Activated naive CD8-positive, alpha-beta T cell (primary cell): ENCODE measurements around the gene MYOC.
"Not testable (repeated sequence)": the region's sequence is repeated elsewhere in the genome, so short reads cannot be mapped to it uniquely, and the experiment has no call there.

Experiments used
- H3K27ac Mint-ChIP-seq: one replicate; pipeline ENCODE4 v1.8.0; 2021; ENCODE audit warnings: mixed read lengths
- H3K27me3 Mint-ChIP-seq: one replicate; pipeline ENCODE4 v1.8.0; 2021; ENCODE audit warnings: mixed read lengths
- H3K36me3 Mint-ChIP-seq: one replicate; pipeline ENCODE4 v1.8.0; 2021; ENCODE audit warnings: mixed read lengths
- H3K4me1 Mint-ChIP-seq: one replicate; pipeline ENCODE4 v1.8.0; 2021; ENCODE audit warnings: low read depth, mixed read lengths
- H3K4me3 Mint-ChIP-seq: one replicate; pipeline ENCODE4 v1.8.0; 2021; ENCODE audit warnings: mild to moderate bottlenecking, mixed read lengths
- H3K9me3 Mint-ChIP-seq: one replicate; pipeline ENCODE4 v1.8.0; 2021; ENCODE audit warnings: low read depth, mixed read lengths

Gene MYOC

DNA sequence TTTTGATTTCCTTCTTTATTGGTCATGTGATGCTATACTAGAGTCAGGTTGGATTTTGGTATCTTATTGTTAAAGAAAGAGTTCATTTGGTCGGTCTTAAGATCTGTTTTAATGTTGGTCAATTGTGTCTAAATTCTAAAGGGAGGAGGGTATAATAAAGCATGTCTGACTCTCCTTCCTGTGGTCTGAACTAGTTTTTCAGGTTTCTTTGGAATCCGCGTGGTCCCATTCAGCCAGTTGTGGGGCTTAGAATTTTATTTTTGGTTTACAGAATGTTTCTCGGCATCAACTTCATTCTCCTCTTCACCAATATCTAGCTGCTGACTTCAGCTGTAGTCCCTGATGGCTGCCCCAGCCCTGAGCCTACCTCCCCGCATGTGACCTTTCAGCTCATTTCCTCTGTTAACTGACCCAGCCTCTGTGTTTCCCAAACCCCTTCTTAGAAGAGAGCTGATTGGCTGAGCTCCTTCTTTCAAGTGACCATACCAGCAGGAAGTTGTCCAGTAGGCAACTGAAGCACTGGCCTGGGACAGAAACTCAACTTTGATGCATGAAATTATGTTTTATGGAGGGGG, 8.7 kb upstream of the MYOC start:
- H3K36me3 Mint-ChIP-seq = no peaks in the 10 kb centered on the region
- no peaks in the 10 kb centered on the region for H3K9me3 Mint-ChIP-seq
- H3K4me1 Mint-ChIP-seq = no peaks in the 10 kb centered on the region
- no peak overlapping the region for H3K27ac Mint-ChIP-seq
- H3K4me3 Mint-ChIP-seq = no peak overlapping the region
- H3K27me3 Mint-ChIP-seq = peaks cover 5% of the 10 kb centered on the region

DNA sequence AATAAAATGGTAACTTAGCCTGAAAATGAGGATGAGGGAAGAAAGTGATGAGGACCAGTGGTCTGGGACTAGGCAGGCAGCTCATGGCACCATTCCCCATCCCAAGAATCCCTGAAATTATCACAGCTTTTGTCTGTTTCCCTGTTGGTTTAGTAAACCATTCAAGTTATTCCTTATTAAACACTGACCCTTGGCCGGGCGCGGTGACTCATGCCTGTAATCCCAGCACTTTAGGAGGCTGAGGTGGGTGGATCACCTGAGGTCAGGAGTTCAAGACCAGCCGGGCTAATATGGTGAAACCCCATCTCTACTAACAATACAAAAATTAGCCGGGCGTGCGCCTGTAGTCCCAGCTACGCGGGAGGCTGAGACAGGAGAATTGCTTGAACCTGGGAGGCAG, 3.7 kb upstream of the MYOC start:
- H3K27me3 Mint-ChIP-seq = peaks cover 12% of the 10 kb centered on the region
- H3K4me3 Mint-ChIP-seq, H3K4me1 Mint-ChIP-seq, H3K27ac Mint-ChIP-seq, H3K9me3 Mint-ChIP-seq, H3K36me3 Mint-ChIP-seq: not testable (repeated sequence)

DNA sequence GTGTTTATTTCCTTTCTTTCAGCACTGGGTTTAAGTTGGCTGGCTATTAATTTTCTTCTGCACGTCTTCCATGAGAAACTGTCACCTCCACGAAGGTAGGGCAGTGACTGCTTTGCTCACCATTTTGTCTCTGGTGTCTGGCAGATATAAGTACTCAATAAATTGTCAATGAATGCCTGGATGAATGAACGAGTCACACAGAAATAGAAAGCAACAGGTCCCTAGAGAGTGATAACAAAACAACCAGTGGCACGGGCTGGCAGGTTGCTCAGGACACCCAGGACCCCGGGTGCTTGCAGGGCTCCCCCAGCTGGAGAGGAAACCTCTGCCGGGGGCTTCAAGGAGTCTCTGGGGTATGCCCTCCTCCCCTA, 3.2 kb upstream of the MYOC start:
- H3K4me3 Mint-ChIP-seq = no peak overlapping the region
- H3K36me3 Mint-ChIP-seq = no peaks in the 10 kb centered on the region
- peaks cover 12% of the 10 kb centered on the region for H3K27me3 Mint-ChIP-seq
- H3K9me3 Mint-ChIP-seq = no peaks in the 10 kb centered on the region
- H3K27ac Mint-ChIP-seq = no peak overlapping the region
- peaks cover 9% of the 10 kb centered on the region for H3K4me1 Mint-ChIP-seq

DNA sequence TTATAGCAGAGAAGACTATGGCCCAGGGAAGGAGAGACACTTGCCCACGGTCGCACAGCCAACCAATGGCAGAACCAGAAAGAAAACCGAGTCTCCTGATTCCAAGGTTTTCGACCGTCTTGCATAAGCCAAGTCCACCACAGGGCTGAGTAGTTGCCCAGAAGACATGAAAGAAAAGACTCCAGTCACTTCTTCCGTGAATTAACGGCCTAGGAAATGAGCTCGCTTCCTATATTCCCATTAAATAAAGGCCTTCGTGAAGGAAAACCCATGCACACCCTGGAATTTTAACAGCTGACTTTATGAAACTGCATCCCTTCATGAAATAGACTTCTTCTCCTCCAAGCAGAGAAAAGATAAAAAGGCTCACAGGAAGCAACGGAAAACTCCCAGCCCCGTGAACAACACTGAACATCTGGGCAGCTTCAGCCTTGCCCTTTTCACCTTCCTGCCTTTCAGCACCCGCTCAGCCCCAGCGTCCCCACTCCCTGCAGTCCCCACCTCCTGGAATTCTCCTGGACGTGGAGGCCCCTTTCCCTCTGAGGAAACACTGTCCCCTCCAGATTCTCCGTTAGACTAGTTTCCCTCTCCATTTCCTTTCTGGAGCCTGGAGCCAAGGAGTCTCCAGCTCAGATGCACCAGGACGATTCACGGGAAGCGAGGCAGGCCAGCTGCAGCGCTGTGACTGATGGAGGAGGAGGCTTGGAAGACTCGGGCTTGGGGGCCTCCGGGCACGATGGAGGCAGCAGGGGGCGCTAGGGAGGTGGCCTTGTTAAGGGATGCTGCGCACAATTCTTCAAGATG, 2.7 kb upstream of the MYOC start:
- Mint-ChIP-seq H3K27me3 (peaks cover 12% of the 10 kb centered on the region), H3K4me3 (no peak overlapping the region), H3K9me3 (no peaks in the 10 kb centered on the region), H3K4me1 (peaks cover 9% of the 10 kb centered on the region), H3K27ac (no peak overlapping the region), H3K36me3 (no peaks in the 10 kb centered on the region)

DNA sequence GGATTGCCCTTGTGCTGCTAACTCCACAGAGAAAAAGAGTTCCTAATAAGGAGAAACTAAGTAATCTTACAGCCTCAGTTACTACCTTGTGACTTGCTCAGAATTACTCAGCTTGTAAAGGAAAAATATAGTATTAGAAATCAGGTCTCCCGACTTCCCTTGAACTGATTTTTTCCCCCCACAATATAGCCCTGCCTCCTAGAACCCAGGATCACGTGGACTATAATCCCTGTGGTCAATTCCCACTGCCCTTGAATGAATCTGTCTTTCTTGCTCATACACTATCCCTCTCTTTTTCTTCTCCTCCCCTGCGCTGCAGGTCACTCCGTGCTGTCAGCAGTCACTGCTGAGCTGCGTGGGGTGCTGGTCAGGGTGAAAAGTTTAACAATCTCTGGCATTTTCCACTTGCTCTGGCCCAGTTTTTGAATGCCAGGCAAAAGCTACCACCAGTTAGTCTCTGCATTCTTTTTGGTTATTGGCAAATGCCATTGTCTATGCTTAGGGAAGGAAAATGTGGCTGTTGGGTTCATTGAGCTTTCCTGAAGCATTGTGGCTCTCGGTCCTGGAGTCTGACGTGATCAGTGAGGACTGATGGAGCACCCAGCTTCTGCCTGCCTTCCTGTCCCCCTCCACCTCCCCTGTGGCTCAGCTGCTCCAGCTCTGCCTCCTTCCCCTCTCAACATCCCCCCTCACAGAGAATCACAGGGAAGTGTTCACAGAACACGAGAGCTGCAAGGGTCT, 1.9 kb upstream of the MYOC start:
- Mint-ChIP-seq H3K36me3 (no peaks in the 10 kb centered on the region), H3K4me1 (peaks cover 9% of the 10 kb centered on the region), H3K27me3 (peaks cover 12% of the 10 kb centered on the region), H3K27ac (no peak overlapping the region), H3K9me3 (no peaks in the 10 kb centered on the region), H3K4me3 (no peak overlapping the region)

DNA sequence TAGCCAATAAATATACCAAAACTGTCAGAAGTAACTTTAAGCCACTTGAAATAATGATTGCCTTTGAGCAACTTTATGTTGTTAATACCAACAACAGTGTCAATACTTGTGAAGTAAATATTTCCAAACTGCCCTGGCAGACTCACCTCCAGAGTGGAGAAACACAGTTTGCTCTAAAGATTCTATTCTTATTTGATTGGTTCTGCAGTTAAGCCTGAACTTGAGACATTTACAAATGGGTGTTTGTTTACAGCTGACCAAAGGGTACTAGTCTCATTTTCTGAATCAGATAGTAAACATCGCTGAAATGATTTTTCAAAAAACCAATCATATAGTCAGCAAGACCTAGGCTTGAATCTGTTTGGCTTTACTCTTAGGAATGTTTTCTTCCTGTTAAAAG, 1.3 kb upstream of the MYOC start:
- H3K27ac Mint-ChIP-seq = no peak overlapping the region
- peaks cover 9% of the 10 kb centered on the region for H3K4me1 Mint-ChIP-seq
- no peaks in the 10 kb centered on the region for H3K9me3 Mint-ChIP-seq
- peaks cover 12% of the 10 kb centered on the region for H3K27me3 Mint-ChIP-seq
- H3K4me3 Mint-ChIP-seq = no peak overlapping the region
- H3K36me3 Mint-ChIP-seq = no peaks in the 10 kb centered on the region

DNA sequence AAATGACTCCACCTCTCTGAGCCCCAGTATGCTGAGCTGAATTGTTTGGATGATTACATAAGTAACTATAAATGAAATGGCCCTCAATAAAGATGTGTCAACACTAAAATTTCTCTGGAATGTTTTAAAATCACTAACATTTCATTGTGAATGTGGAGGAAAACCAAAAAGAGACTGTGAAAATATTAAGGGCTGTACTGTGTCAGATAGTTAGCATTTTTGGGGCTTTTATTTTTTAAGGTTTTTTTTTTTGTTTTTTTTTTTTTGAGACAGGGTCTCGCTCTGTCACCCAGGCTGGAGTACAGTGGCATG, 6.3 kb downstream of the MYOC start:
- Mint-ChIP-seq H3K27ac (no peak overlapping the region), H3K4me3 (no peak overlapping the region), H3K27me3 (no peaks in the 10 kb centered on the region), H3K4me1 (peaks cover 4% of the 10 kb centered on the region), H3K36me3 (no peaks in the 10 kb centered on the region), H3K9me3 (no peaks in the 10 kb centered on the region)

DNA sequence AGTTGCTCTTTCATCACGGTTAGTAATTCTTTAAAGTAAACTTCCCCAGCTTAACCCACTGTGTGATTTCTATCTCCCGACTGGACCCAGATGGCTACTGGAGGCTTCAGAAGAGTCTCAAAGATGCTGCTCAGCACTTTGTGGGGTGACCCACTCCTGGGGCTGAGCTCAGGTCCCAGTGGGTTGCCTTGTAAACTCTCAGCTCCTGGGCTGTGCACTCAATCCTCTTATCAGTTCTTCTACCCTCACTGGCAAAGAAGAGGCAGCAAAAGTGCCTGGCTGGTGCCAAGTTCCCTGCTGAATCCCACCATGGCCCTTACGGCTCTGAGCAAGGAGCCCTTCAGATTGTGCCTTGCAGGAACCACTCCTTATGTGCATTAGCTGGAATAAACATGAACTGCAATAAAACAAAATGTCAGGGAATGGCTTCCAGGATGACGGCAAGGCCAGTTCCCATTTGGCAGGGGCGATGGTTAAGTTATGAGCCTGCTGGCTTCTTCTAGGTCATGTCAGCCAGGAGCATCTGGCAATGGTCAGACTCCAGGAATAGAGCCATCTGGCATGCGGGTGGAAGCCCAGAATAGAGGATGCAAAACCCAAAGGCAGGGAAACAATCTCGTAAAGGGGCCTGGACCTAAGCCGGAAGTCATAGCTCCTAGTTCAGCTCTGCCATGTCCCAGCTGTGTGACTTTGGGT, 6.8 kb downstream of the MYOC start:
- no peaks in the 10 kb centered on the region for H3K9me3 Mint-ChIP-seq
- peaks cover 4% of the 10 kb centered on the region for H3K4me1 Mint-ChIP-seq
- H3K27me3 Mint-ChIP-seq = peaks cover 1% of the 10 kb centered on the region
- no peak overlapping the region for H3K4me3 Mint-ChIP-seq
- no peaks in the 10 kb centered on the region for H3K36me3 Mint-ChIP-seq
- H3K27ac Mint-ChIP-seq = no peak overlapping the region

DNA sequence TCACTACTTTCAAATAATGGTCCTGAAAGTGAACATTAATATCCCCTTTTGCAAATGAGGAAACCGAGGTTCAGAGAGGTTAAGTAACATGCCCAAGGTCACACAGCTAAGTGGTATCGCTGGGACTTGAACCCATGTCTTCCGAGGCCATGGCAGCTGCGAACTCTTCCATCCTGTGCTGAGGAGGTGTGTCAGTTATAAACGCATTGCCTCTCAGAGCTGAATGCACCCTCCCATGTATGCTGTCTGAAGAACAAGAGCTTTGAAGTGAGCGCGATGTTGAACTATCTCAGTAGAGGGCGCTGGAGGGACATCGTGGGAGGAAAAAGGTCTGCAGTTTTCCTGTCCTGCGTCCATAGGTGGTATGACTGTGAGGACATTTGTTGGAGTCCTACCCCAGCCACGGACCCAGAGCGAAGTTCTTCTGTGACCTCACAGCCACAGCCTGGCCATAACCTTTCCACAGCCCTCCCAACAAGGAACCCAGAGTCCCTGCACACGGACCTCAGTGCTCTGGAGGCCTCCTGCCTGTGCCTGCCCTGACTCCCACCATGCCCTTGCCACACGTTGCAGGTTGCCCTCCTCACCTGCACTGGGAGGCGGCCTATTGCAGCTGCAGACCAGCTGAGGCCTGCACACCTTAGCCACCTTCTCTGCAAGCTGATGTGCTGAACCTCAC, 7.5 kb downstream of the MYOC start:
- H3K9me3 Mint-ChIP-seq = no peaks in the 10 kb centered on the region
- H3K36me3 Mint-ChIP-seq = no peaks in the 10 kb centered on the region
- peaks cover 4% of the 10 kb centered on the region for H3K4me1 Mint-ChIP-seq
- peaks cover 1% of the 10 kb centered on the region for H3K27me3 Mint-ChIP-seq
- H3K27ac Mint-ChIP-seq = no peak overlapping the region
- no peak overlapping the region for H3K4me3 Mint-ChIP-seq

DNA sequence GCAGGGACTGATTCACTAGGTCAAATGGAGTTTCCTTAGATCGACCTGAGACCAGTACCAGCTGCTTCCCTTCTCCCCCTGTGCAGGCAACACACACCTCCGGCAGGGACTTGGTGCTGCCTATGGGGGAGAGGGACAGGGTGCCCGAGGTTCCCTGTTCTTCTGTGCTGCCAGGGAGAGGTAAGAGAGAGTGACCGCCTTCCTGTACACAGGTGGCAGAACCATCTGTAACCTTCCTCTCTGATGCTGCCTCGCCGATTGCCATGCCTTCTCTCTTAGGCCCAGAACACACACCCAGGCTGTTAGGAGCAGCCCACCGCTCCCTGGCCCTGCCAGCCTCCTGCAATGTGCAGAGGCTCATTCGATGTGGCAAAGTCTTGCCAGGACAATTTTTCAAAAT, 9.3 kb downstream of the MYOC start:
- peaks cover 1% of the 10 kb centered on the region for H3K27me3 Mint-ChIP-seq
- no peaks in the 10 kb centered on the region for H3K36me3 Mint-ChIP-seq
- no peak overlapping the region for H3K4me3 Mint-ChIP-seq
- no peak overlapping the region for H3K27ac Mint-ChIP-seq
- H3K9me3 Mint-ChIP-seq = no peaks in the 10 kb centered on the region
- peaks cover 4% of the 10 kb centered on the region for H3K4me1 Mint-ChIP-seq

DNA sequence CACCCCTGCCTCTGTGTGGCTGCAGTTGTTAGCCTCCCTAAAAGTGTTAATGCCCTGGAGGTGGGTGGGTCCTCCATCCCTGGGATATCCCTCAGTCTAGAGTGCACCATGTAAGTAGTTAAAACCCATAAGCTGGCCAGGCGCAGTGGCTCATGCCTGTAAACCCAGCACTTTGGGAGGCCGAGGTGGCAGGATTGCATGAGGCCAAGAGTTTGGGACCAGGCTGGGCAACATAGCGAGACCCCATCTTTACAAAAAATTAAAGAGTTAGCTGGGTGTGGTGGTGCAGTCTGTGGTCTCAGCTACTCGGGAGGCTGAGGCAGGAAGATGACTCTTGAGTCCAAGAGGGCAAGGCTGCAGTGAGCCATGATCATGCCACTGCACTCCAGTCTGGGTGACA, 10.3 kb downstream of the MYOC start:
- Mint-ChIP-seq H3K9me3 (no peaks in the 10 kb centered on the region), H3K27ac (no peak overlapping the region), H3K4me1 (peaks cover 4% of the 10 kb centered on the region), H3K27me3 (peaks cover 3% of the 10 kb centered on the region), H3K36me3 (no peaks in the 10 kb centered on the region), H3K4me3 (no peak overlapping the region)

DNA sequence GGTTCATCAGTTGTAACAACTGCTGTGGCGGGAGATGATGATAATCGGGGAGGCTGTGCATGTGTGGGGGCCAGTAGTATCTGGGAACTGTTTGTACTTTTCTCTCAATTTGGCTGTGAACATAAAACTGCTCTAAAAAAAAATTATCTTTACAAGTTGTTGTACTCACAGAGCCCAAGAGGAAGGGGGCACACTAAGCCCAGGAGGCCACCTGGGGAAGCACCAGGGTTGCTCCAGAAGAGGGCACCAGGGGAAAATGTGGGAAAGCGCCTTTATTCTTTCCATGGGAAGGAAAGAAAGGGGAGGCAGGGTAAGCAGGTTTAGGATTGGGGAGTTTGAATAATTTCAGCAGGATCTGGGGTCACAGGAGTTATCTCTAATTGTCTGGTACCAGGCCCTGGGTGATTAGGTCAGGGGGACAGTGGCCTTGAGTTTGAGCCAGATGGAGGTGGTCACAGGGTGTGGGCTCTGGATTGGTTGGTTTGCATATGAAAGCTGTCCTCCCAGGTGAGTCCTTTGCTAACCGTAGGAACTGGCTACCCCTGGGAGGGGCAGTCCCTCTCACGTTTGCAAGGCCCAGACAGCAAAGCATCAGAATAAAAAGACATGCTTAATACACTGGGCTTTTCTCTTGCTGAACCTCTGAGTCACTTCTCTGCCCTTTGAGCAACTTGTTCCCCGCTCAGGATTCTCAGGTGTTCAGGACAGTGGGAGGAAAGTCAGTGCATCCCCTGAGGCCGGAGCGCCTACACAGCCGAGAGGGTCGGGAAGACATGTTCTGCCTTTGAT, 11.2 kb downstream of the MYOC start:
- Mint-ChIP-seq H3K9me3 (no peaks in the 10 kb centered on the region), H3K36me3 (no peaks in the 10 kb centered on the region), H3K4me3 (no peak overlapping the region), H3K27ac (no peak overlapping the region), H3K4me1 (peaks cover 4% of the 10 kb centered on the region), H3K27me3 (peaks cover 3% of the 10 kb centered on the region)

DNA sequence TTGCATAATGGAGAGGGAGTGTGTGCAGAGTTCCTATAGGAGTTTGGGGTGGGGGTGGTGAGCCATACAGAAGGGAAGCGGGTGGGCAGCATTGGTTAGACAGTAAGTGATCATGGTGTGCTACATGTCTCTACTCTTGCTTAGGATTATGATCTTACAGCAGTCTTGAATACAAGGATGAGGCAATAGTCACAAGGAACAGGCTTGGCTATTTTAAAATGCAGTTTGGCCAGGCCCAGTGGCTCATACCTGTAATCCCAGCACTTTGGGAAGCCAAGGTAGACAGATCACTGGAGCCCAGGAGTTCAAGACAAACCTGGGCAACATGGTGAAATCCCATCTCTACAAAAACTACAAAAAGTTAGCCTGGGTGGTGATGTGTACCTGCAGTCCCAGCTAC, 12.3 kb downstream of the MYOC start:
- Mint-ChIP-seq H3K4me3 (no peak overlapping the region), H3K9me3 (no peaks in the 10 kb centered on the region), H3K36me3 (no peaks in the 10 kb centered on the region), H3K27me3 (peaks cover 3% of the 10 kb centered on the region), H3K27ac (no peak overlapping the region), H3K4me1 (peaks cover 9% of the 10 kb centered on the region)

DNA sequence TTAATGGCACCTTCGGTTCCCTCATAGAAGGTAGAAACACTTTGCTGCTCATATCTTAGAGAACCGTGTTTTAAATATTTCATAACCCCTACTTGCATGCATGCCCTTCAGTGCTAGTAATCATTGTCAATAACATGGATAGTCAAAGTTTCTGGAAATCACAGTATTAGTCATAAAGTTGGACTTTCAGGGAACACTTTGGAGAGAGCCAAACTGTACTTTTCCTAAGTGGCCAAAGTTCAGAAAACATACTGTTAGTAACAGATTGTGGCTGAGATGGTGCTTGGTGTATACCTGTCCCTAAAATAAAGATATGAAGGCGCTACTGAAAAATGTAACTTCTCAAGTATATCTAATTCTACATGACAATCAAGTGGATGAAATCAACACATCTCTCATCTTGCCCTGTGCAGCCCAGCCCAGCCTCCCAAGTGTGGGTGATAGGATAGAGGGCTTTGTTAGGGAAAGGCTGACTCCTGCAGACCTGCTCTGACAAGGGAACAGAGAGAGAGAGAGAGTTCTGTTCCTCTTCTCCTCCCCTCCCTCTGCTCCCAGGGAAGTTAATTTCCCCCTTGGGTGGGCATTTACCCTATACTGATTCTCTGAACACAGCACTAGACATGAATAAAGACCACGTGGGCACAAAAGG, 14.4 kb downstream of the MYOC start:
- Mint-ChIP-seq H3K27me3 (peaks cover 3% of the 10 kb centered on the region), H3K27ac (no peak overlapping the region), H3K4me1 (peaks cover 6% of the 10 kb centered on the region), H3K4me3 (no peak overlapping the region), H3K9me3 (no peaks in the 10 kb centered on the region), H3K36me3 (no peaks in the 10 kb centered on the region)
